GM18909 (cell line): ENCODE results near the gene CTDSPL.

ENCODE experiments used
- ATAC-seq: cut with Tn5 transposase; IDR thresholded peaks from one replicate; pipeline ENCODE4 v1.9.1; 2021; ENCODE audit warnings: mild to moderate bottlenecking; ENCODE audit not compliant: unreplicated experiment, poor library complexity

The CTDSPL gene

GRCh38 chr3:37852771-37853170 is 8.9 kb upstream of the CTDSPL start:
- no peak for ATAC-seq

- no peak for ATAC-seq
Observed at GRCh38 chr3:37853691-37854413, 7.8 kb upstream of the CTDSPL start.

GRCh38 chr3:37855363-37855970 is 6.2 kb upstream of the CTDSPL start:
- ATAC-seq: no peak

- ATAC-seq: no peak
Observed at GRCh38 chr3:37856381-37856780, 5.3 kb upstream of the CTDSPL start.

- ATAC-seq: no peak
Observed at GRCh38 chr3:37858742-37859141, 2.9 kb upstream of the CTDSPL start.

GRCh38 chr3:37859354-37859753 is 2.3 kb upstream of the CTDSPL start:
- no peak for ATAC-seq

- ATAC-seq: no peak
Observed at GRCh38 chr3:37859908-37860199, 1.8 kb upstream of the CTDSPL start.

- no peak for ATAC-seq
Observed at GRCh38 chr3:37862219-37862902, 681 bp downstream of the CTDSPL start.

- no peak for ATAC-seq
Observed at GRCh38 chr3:37862903-37863815, 1.5 kb downstream of the CTDSPL start.

- no peak for ATAC-seq
Observed at GRCh38 chr3:37863949-37864822, 2.5 kb downstream of the CTDSPL start.

- ATAC-seq: no peak
Observed at GRCh38 chr3:37864904-37865303, 3.2 kb downstream of the CTDSPL start.

GRCh38 chr3:37867144-37867543 is 5.5 kb downstream of the CTDSPL start:
- no peak for ATAC-seq

GRCh38 chr3:37871858-37872257 is 10.2 kb downstream of the CTDSPL start:
- no peak for ATAC-seq

- no peak for ATAC-seq
Observed at GRCh38 chr3:37872413-37873160, 10.9 kb downstream of the CTDSPL start.

- ATAC-seq: no peak
Observed at GRCh38 chr3:37876279-37876678, 14.6 kb downstream of the CTDSPL start.

- no peak for ATAC-seq
Observed at GRCh38 chr3:37882711-37883110, 21.0 kb downstream of the CTDSPL start.

- no peak for ATAC-seq
Observed at GRCh38 chr3:37885814-37886213, 24.1 kb downstream of the CTDSPL start.

- ATAC-seq: no peak
Observed at GRCh38 chr3:37886395-37886794, 24.7 kb downstream of the CTDSPL start.

GRCh38 chr3:37887062-37887461 is 25.4 kb downstream of the CTDSPL start:
- no peak for ATAC-seq
